Measurements from ENCODE around the gene KCND2.

Gene KCND2

DNA sequence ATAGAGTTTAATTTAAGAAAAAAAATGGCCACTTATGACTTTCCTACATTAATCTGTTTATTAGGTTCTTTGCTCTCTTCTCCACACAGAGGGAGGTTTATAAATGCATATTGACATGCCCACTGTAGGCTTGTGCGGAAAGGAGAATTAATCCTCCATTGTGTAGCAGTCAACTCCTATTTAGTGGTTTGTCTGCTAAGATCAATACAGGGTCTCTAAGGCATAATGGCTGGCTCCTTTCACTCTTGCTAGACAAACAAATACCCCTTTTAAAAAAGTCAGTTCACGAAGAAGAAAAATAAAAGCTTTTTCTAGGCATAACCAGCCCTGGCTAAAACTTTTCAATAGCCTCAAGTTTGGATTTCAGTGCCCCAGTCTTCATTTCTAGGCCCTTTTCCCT is 443.3 kb downstream of the KCND2 start:
- DNase-seq, result no peak
- TF ChIP-seq POLR2A (IDR thresholded peaks at IDR 0.05; ENCODE audit: low read length), result no peak
- TF ChIP-seq GATA1 (IDR thresholded peaks at IDR 0.05; ENCODE audit: low read depth, low read length), result no peak

- TF ChIP-seq POLR2A (IDR thresholded peaks at IDR 0.05; ENCODE audit: low read length) (no peak), GATA1 (IDR thresholded peaks at IDR 0.05; ENCODE audit: low read depth, low read length) (no peak)
Observed at GRCh38 chr7:120717166-120717565, 444.2 kb downstream of the KCND2 start.

GRCh38 chr7:120718361-120718760 is 445.4 kb downstream of the KCND2 start:
- TF ChIP-seq POLR2A (IDR thresholded peaks at IDR 0.05; ENCODE audit: low read length), result no peak
- no peak for TF ChIP-seq GATA1 (IDR thresholded peaks at IDR 0.05; ENCODE audit: low read depth, low read length)
- no peak for DNase-seq

More at GRCh38 chr7:120717166-120717565, 444.2 kb downstream of the KCND2 start:
- DNase-seq, result no peak

DNA sequence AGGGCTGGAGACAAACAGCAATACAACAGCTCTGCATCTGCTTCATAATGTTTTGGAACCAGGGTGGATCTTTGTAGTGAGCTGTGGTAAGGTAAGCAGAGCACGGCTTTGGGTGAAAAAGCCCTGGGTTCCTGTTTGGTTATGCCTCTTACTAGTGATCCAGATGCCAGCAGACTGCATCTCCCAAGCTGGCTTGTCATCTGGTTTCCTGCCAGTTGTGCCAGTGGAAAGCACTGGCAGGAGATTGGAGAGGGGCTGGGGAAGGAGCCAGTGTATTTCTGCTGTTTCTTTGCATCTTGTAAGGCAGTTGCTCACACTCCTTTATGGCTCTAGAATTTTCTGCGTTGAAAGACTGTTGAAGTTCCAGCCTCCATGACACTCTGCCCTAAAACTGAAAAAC is 447.3 kb downstream of the KCND2 start:
- DNase-seq, result no peak
- TF ChIP-seq POLR2A (IDR thresholded peaks at IDR 0.05; ENCODE audit: low read length), result no peak
- TF ChIP-seq GATA1 (IDR thresholded peaks at IDR 0.05; ENCODE audit: low read depth, low read length), result no peak

- TF ChIP-seq POLR2A (IDR thresholded peaks at IDR 0.05; ENCODE audit: low read length) (no peak), GATA1 (IDR thresholded peaks at IDR 0.05; ENCODE audit: low read depth, low read length) (no peak)
- DNase-seq, result no peak
Observed at GRCh38 chr7:120723465-120724385, 450.8 kb downstream of the KCND2 start.

DNA sequence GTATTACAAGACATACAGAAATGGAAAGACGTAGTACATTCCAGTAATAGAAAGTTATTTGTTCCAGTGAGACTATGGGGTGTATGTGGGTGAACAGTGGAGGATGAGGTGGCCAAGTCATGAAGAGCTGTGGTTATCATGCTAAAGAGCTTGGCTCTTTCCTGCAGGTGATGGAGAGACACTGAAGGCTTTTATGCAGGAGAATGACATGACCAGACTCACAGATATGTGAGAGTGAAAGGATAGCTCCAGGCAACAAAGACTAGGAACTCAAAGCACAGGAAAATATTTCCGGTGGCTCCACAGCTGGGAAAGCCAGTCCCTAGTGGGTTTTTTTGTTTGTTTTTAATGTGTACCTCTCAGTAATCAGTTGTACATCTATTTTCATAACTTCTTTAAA is 451.5 kb downstream of the KCND2 start:
- TF ChIP-seq GATA1 (IDR thresholded peaks at IDR 0.05; ENCODE audit: low read depth, low read length) (no peak), POLR2A (IDR thresholded peaks at IDR 0.05; ENCODE audit: low read length) (no peak)
- no peak for DNase-seq

DNA sequence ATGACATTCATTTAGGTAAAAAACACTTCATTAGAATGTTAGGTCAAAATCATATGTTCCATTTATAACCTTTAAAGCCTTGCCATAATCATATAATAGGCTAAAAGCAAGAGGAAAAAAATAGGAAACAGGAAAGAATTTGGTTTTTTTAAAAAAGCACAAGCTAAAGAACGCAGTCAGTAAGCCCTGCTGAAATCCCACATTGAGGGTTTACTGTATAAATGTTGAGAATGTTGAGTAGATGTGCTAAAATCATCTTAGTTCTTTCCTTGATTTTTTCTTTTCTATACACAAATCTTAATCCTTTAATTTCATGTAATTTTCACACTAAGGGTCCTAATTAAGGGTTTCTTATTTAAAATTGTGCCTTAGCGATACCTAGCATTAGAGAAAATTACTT is 452.0 kb downstream of the KCND2 start:
- TF ChIP-seq POLR2A (IDR thresholded peaks at IDR 0.05; ENCODE audit: low read length) (no peak), GATA1 (IDR thresholded peaks at IDR 0.05; ENCODE audit: low read depth, low read length) (no peak)
- no peak for DNase-seq

- DNase-seq, result peak; percentile 11 to 34
- TF ChIP-seq GATA1 (IDR thresholded peaks at IDR 0.05; ENCODE audit: low read depth, low read length) (no peak), POLR2A (IDR thresholded peaks at IDR 0.05; ENCODE audit: low read length) (no peak)
Observed at GRCh38 chr7:120725376-120726039, 452.5 kb downstream of the KCND2 start.

DNA sequence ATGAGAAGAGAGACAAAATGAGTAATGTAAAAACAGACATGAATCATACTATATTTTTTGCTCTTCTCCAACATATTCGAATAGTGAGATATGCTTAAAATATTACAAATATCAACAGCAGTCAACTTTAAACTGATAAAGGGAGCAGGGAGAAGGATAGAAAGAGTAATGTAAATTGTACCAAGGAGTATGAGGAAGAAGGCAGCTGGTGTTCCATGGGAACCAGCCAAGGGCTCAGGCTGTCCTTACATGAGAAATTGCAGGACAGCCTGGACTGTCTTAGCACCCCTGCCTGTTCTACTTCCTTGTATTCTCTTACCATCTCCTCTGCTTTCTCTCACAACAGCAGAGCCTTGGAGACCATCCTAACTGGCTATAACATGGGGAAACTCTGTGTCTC is 456.3 kb downstream of the KCND2 start:
- DNase-seq, result no peak
- TF ChIP-seq GATA1 (IDR thresholded peaks at IDR 0.05; ENCODE audit: low read depth, low read length) (no peak), POLR2A (IDR thresholded peaks at IDR 0.05; ENCODE audit: low read length) (no peak)

DNA sequence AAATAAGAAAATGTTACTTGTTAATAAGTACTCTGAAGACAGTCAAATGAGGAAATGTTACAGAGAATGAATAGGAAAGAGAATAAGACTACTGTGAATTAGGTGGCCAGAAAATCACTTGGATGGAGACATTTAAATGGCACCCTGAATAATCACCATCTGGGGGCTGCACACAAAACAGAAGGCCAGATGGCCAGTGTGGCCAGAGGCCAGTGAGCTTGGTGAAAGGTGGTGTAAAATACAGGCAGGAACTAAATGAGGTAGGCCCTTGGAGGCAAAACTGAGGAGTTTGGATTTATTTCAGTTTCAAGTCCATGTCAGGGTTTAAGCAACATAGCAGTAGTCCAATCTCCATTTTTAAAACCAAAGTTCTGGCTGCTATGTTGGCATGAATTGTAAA is 458.3 kb downstream of the KCND2 start:
- TF ChIP-seq POLR2A (IDR thresholded peaks at IDR 0.05; ENCODE audit: low read length), result no peak
- no peak for TF ChIP-seq GATA1 (IDR thresholded peaks at IDR 0.05; ENCODE audit: low read depth, low read length)
- no peak for DNase-seq

DNA sequence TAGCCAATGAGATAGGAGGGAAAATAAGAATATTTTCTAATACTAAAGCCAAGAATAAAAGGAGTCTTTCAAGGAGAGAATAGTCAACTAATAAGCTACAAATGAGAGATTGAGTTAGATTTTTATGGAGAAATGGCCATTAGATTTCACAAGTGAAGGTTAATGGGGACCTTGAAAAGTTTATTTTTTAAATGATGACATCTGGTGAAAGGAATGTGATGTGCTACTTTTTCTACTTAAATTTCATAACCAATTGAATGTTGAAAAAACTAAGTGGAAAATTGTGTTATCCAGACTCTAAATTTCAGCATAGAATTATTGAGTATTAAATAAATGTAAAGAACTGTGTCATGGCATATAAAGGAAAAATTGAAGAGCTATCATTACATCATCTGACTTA is 459.3 kb downstream of the KCND2 start:
- TF ChIP-seq POLR2A (IDR thresholded peaks at IDR 0.05; ENCODE audit: low read length) (no peak), GATA1 (IDR thresholded peaks at IDR 0.05; ENCODE audit: low read depth, low read length) (no peak)
- DNase-seq, result no peak

DNA sequence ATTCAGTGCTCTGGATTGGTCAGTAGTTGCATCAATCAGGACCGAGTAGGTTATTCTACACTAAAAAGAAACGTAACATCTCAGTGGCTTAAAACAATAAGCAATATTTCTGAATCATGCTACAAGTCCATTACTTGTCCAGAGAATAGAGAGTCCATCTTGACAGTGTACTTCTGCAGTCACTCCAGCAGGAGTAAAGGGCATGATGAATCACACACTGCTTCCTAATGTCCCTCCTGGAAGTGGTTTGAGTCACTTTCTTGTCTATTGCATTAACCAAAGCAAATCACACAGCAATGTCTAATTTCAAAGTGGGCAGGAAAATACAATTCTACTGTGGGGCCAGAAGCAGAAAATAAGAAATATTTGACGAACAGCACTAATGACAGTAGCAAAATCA is 460.2 kb downstream of the KCND2 start:
- no peak for DNase-seq
- TF ChIP-seq POLR2A (IDR thresholded peaks at IDR 0.05; ENCODE audit: low read length) (no peak), GATA1 (IDR thresholded peaks at IDR 0.05; ENCODE audit: low read depth, low read length) (no peak)

GRCh38 chr7:120733835-120734234 is 460.9 kb downstream of the KCND2 start:
- no peak for TF ChIP-seq POLR2A (IDR thresholded peaks at IDR 0.05; ENCODE audit: low read length)
- no peak for TF ChIP-seq GATA1 (IDR thresholded peaks at IDR 0.05; ENCODE audit: low read depth, low read length)
- DNase-seq, result no peak

DNA sequence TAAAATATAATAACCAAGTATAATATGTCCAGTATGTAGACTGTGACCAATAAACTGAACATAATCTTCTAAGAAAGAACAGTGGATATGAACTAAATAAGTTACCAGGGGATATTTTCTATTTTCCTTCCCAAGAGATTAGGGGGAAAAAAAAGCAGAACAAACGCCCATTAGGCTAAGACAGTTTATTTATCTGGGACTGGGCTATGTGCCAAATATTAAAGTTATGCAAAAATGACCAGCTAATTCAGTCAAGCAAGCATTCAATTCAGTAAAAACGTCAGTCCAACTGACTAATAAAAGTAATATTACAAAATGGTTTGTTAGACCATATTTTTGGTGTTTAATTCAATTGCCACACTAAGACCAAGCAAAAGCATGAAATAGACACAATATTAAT is 462.8 kb downstream of the KCND2 start:
- no peak for TF ChIP-seq POLR2A (IDR thresholded peaks at IDR 0.05; ENCODE audit: low read length)
- no peak for TF ChIP-seq GATA1 (IDR thresholded peaks at IDR 0.05; ENCODE audit: low read depth, low read length)
- DNase-seq, result no peak

DNA sequence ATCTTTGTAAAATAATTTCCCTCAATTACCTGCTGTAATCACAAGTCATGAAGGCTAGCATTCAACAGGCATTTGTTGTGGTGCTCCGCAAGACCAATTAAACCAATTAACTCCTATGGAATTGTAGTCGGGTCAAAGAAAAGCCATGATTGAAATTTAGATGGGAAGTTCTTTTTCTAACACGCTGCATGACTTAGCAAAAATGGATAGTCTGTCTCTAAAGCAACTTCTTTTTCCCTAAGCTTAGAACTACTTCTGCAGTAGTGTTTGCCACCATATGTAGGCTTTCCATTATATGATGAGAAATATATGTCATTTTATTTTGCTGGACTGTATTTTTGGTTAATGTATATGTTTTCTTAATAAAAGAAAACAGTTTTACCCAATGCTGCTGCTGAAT is 465.8 kb downstream of the KCND2 start:
- no peak for TF ChIP-seq GATA1 (IDR thresholded peaks at IDR 0.05; ENCODE audit: low read depth, low read length)
- TF ChIP-seq POLR2A (IDR thresholded peaks at IDR 0.05; ENCODE audit: low read length), result no peak
- no peak for DNase-seq

Measured in erythroblast (primary cell).